ENCODE data around the gene VEPH1.
"Not testable (repeated sequence)": the region's sequence is repeated elsewhere in the genome, so short reads cannot be mapped to it uniquely, and the experiment has no call there.

GRCh38 chr3:157324869-157325268 lies 178.3 kb downstream of the VEPH1 start:
- TF ChIP-seq CTCF (IDR thresholded peaks at IDR 0.05; ENCODE audit: low read depth, low read length, poor library complexity, severe bottlenecking); EZH2phosphoT487 (IDR thresholded peaks at IDR 0.05; ENCODE audit: borderline replicate concordance, low read length): not testable (repeated sequence)

Data from DOHH2 (cell line).